Measurements from ENCODE around the gene STK32B.
A peak's percentile ranks its signal among the peaks of the same experiment; 100 is the strongest.

STK32B gene

DNA sequence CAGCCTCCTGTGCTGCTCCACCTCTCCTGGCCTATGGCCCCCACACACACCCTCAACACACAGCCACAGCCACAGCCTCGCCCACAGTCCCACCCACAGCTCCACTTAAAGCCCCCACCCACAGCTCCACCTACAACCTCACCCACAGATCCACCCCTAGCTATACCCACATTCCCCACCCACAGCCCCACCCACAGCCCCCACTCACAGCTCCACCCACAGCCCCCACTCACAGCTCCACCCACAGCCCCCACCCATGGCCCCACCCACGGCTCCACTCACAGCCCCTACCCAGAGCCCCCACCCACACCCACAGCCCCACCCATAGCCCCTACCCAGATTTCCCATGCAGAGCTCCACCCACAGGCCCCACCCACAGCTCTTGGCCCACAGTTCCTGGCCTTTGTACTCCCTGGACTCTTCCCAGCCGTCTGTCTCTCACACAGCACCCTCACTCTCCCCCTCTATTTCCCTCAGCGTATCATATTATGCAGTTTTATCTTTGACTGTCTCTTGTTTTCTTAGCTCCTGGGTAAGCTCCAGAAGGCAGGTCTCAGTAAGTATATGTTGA lies 334.5 kb downstream of the STK32B start:
- no peak overlapping the region for H3K4me3 ChIP-seq (replicated peaks; ENCODE audit: low read depth, low read length)
- DNase-seq (ENCODE audit: extremely low read depth, low read depth), result no peak
- no peak for TF ChIP-seq CTCF (IDR thresholded peaks at IDR 0.05; ENCODE audit: low read depth, low read length, missing control alignments)

DNA sequence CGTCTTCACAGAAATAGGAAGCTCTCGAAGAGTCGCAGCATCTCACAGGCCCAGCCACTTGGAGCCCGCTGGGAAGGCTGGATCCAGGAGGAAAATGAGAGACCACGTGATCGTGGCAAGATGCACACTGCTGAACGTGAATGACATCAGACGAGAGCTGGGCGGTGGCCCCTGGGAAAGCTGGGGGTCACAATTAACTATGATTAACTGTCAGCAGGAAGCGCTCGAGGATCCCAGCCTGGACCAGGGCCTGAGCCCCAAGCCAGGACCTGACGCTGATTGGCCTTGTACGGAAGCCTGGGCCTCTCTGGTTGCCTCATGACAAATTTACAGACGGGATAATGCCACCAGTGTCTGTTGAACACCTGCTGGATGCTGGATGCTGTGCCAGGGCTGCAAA lies 335.6 kb downstream of the STK32B start:
- H3K4me3 ChIP-seq (replicated peaks; ENCODE audit: low read depth, low read length), result no peak overlapping the region
- no peak for TF ChIP-seq CTCF (IDR thresholded peaks at IDR 0.05; ENCODE audit: low read depth, low read length, missing control alignments)
- DNase-seq (ENCODE audit: extremely low read depth, low read depth), result no peak

DNA sequence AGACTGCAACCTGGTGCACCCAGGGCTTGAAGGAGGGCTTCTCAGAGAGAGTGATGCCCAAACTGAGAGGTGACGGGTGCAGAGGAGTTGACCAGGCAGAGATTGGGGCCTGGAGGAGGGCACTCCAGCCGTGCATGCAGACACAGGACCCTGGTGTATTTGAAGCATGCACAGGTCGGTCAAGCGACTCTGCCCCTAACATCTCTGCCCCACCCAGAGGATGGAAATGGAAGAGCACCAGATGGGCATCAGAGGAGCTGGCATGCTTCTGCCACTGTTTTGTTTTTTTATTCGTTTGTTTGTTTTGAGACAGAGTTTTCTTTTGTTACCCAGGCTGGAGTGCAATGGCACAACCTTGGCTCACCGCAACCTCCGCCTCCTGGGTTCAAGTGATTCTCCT lies 336.2 kb downstream of the STK32B start:
- TF ChIP-seq CTCF (IDR thresholded peaks at IDR 0.05; ENCODE audit: low read depth, low read length, missing control alignments), result peak; percentile 4
- DNase-seq (ENCODE audit: extremely low read depth, low read depth), result no peak

DNA sequence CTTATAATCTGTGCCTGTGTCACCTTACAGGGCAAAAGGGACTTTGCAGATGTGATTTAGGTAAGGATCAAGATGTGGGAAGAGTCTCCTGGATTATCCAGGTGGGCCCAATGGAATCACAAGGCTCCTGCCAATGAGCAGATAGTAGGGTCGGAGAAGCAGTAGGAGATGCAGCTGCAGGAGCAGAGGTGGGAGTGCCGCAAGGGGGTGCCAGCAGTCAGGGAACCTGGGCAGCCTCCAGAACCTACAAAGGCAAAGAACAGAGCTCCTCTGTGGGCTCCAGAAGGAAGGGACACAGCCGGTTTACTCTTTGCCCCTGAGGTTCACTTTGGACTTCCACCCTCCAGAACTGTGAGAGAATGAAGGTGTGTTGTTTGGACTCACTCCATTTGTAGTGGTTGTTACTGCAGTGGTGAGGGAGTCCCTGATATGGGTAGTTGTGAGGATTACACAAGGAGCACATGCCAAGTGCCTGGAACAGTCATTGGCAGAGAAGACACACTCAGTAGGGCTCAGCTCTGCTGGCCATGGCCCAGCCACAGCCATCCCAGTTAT lies 338.6 kb downstream of the STK32B start:
- no peak for DNase-seq (ENCODE audit: extremely low read depth, low read depth)
- no peak overlapping the region for H3K4me3 ChIP-seq (replicated peaks; ENCODE audit: low read depth, low read length)
- no peak for TF ChIP-seq CTCF (IDR thresholded peaks at IDR 0.05; ENCODE audit: low read depth, low read length, missing control alignments)

More for the DNA sequence above, 336.2 kb downstream of the STK32B start:
- no peak overlapping the region for H3K4me3 ChIP-seq (replicated peaks; ENCODE audit: low read depth, low read length)

DNA sequence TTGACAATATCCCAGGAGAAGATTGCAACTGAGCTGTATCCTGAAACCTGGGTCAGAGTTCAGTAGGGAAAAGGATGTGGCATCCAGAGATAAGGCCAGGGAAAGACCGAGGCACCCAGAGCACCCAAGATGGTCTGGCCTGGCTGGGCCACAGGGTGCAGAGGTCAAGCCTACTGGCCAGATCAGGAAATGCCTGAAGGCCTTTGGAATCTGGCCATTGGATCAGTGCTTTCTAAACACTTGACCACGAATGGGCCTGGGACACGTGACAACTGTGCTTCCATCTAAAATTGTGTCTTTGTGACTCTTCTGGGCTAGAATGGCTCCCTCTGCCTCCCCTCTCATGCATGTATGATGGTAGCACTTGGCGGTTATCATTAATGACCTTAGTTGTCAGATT lies 340.2 kb downstream of the STK32B start:
- H3K4me3 ChIP-seq (replicated peaks; ENCODE audit: low read depth, low read length), result no peak overlapping the region
- no peak for DNase-seq (ENCODE audit: extremely low read depth, low read depth)
- no peak for TF ChIP-seq CTCF (IDR thresholded peaks at IDR 0.05; ENCODE audit: low read depth, low read length, missing control alignments)

- H3K4me3 ChIP-seq (replicated peaks; ENCODE audit: low read depth, low read length), result no peak overlapping the region
- no peak for TF ChIP-seq CTCF (IDR thresholded peaks at IDR 0.05; ENCODE audit: low read depth, low read length, missing control alignments)
- no peak for DNase-seq (ENCODE audit: extremely low read depth, low read depth)
Measured at GRCh38 chr4:5393911-5394513, 342.7 kb downstream of the STK32B start.
